GM19099 (cell line): ENCODE measurements around the gene CD19.

Source experiments
- POLR2A ChIP-seq: IDR thresholded peaks from 3 replicates; pipeline ENCODE4 v1.6.1; 2011; ENCODE audit warnings: low read depth; ENCODE audit not compliant: insufficient read length; ENCODE audit errors: extremely low read depth

The CD19 gene

GRCh38 chr16:28903344-28904042 is 28.3 kb upstream of the CD19 start:
- TF ChIP-seq POLR2A, result no peak

GRCh38 chr16:28904363-28904762 is 27.4 kb upstream of the CD19 start:
- TF ChIP-seq POLR2A, result no peak

GRCh38 chr16:28904828-28905227 is 26.9 kb upstream of the CD19 start:
- no peak for TF ChIP-seq POLR2A

DNA sequence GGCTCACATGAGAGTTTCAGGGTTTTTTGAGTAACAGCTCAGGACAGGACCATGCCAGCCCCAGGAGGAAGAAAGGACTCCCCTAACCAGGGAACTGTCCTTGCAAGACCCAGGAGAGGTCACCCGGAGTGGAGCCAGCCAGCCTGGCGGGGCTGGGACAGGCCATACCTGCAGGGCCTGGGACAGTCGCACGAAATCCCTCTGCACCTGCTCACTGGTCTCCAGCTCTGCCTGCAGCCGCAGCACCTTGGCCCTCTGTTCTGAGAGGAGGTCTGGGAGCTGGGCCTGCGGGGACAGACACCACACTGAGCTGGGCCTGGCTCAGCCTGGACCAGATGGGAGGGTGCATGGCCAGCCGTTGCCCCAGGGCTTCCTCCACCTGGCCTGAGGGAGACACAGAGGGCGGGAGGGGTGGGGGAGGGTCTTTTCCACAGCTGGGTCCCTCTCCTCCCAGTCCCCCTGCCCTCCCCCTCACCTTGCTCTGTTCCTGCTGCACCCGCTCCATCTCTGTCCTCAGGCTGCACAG is 26.5 kb upstream of the CD19 start:
- TF ChIP-seq POLR2A, result no peak

DNA sequence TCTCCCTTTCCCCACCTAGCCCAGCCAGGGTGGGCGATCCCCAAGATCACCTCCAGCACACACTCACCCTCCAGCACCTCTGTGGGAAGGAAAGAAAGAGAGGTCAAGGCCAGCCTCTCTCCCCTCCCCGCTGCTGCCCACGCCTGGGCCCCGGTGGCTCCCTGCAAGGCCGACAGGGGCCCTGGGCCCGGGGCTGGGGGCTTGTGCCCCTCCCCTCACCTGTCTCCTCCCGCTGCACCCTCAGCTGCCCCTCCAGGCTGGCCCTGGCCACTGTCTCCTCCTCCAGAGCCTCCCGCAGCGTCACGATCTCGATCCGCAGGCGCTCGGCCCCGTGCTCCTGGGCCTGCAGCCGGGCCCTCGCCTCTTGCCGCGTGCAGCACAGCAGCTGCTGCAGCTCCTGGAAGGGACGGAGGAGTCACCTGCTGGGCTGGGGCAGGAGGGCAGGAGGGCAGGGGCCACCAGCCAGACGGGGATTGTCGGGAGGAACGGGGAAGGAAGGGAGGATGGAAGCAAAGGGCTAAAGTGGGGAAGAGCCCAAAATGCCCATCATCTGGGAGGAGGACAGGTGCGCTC is 25.9 kb upstream of the CD19 start:
- no peak for TF ChIP-seq POLR2A

- no peak for TF ChIP-seq POLR2A
Observed at GRCh38 chr16:28910086-28911031, 21.4 kb upstream of the CD19 start.

- TF ChIP-seq POLR2A, result no peak
Observed at GRCh38 chr16:28912558-28912957, 19.2 kb upstream of the CD19 start.

DNA sequence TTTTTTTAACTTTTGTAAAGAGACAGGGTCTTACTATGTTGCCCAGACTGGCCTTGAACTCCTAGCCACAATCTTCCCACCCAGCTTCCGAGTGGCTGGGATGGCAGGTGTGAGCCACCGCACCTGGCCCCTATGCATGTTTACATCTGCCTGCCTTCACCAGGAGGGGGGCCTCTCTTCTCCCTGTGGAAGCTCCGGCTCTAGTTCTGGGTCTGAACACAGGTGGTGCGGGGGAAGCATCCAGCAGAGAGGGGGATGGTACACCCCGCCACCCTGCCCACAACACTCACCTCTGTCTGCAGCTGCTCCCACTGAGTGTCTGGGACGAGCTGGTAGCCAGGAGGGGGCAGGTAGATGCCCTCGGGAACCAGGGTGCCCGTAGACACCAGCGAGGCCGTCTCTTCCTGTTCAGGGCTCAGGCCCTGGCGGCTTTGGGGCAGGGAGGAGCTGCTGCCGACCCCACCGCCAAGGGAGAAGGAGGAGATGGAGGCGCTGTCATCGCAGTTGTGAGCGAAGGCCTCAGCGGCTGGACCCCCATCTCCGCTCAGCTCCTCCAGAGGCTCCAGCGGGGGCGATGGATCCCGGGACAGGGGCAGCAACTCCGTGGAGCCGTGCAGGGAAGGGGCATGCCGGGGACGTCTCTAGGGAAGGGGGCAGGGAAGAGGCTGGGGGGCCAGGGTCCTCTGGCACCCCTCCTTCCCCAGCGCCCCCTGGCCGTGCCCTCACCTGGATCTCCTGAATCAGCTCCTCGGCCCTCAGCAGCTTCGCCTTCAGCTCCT is 17.6 kb upstream of the CD19 start:
- TF ChIP-seq POLR2A, result no peak

GRCh38 chr16:28915181-28915580 is 16.6 kb upstream of the CD19 start:
- TF ChIP-seq POLR2A, result no peak

GRCh38 chr16:28917095-28917494 is 14.7 kb upstream of the CD19 start:
- TF ChIP-seq POLR2A, result no peak

GRCh38 chr16:28918698-28919097 is 13.1 kb upstream of the CD19 start:
- TF ChIP-seq POLR2A, result no peak

- TF ChIP-seq POLR2A, result no peak
Observed at GRCh38 chr16:28923231-28923587, 8.6 kb upstream of the CD19 start.

DNA sequence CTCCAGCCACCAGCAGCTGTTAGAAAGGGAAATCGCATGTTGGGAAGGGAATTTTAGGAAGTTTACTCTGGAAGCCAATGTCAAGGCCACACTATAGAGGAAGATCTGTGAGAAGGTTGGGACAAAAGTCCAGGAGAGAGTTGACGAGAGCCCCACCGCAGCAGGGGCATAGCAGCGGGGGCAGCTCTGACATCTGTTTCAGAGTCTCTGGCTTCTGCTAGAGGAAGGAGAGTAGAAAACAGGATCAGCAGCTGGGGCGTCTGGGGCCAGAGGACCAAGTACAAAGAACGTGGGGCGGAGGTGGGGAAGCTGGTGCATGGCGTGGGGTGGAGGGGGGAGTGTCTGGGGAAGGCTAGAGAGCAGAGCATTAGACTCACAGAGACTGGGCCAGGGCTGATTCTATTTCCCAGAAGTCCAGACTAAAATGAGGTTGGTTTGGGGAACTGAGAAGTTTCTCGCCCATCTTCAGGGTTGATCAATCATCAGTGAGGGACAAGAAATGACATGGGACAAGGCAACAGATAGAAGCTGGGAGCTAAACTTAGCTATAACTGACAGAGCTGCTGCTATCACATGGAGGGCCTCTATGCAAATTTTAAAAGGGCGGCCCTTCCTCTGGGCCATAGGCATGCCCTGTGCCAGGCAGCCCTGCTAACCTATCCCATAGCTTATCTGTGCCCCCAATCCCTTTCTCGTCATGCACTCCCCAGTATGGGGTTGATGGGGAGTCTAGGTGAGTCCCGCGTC is 7.9 kb upstream of the CD19 start:
- peak; percentile 46 for TF ChIP-seq POLR2A

GRCh38 chr16:28924399-28924761 is 7.4 kb upstream of the CD19 start:
- TF ChIP-seq POLR2A, result no peak
